Suprapubic skin (tissue), 4 donors: ENCODE measurements around the gene A3GALT2. TPM values are rescaled to one million over a fixed set of nuclear protein-coding genes. Genes with fewer than 3 reads are reported as not detected.

Experiments used
- DNase-seq, 2 donors: peaks; one replicate each; pipeline ENCODE4 v3.0.0-alpha.2; 2019; ENCODE audit warnings: low spot score in 2 of 2
- H3K27ac ChIP-seq: fragments of 200-600 bp; sonication (generic); one replicate; pipeline ENCODE4 v1.5.1; 2019
- H3K27me3 ChIP-seq: fragments of 200-600 bp; sonication (generic); one replicate; pipeline ENCODE4 v1.5.1; 2019
- H3K36me3 ChIP-seq: fragments of 200-600 bp; sonication (generic); one replicate; pipeline ENCODE4 v1.5.1; 2019
- H3K4me1 ChIP-seq: fragments of 200-600 bp; sonication (generic); one replicate; pipeline ENCODE4 v1.5.1; 2019
- H3K4me3 ChIP-seq: fragments of 200-600 bp; sonication (generic); one replicate; pipeline ENCODE4 v1.5.1; 2019; ENCODE audit warnings: mild to moderate bottlenecking
- H3K9me3 ChIP-seq: fragments of 200-600 bp; sonication (generic); one replicate; pipeline ENCODE4 v1.5.1; 2019
- EP300 ChIP-seq: sonication (generic); formaldehyde crosslinking; IDR thresholded peaks from one replicate; pipeline ENCODE4 v1.6.1; 2017; ENCODE audit warnings: antibody characterized with exemption
- POLR2A ChIP-seq, 2 donors: fragments of 450-650 bp; IDR thresholded peaks; one replicate each; pipeline ENCODE4 v1.6.1; 2017; ENCODE audit warnings: antibody characterized with exemption in 2 of 2, mild to moderate bottlenecking in 2 of 2, moderate library complexity in 2 of 2
- POLR2AphosphoS5 ChIP-seq, 3 donors: sonication (generic); formaldehyde crosslinking; IDR thresholded peaks; one replicate each; pipeline ENCODE4 v1.6.1; 2017; ENCODE audit warnings: antibody characterized with exemption in 3 of 3
- WGBS: methylation state at CpG from one replicate; pipeline ENCODE4 v1.1.5; 2018; 5-methylcytosine and 5-hydroxymethylcytosine counted together
- total RNA-seq, 4 donors: library from RNA; depleted of rRNA; stranded (reverse); fragments of >200 nt; gene quantifications; one replicate each; pipeline ENCODE4 v1.1.0, GENCODE V29; 2016
- TF ChIP-seq, protein P1 (sequence below), 2 donors: fragments of 200-600 bp in 1 of 2; fragments of 450-650 bp in 1 of 2; sonication (generic) in 1 of 2; IDR thresholded peaks; one replicate each; pipeline ENCODE4 v1.5.1; 2016 to 2019; ENCODE audit warnings: antibody characterized with exemption in 2 of 2, mild to moderate bottlenecking in 1 of 2, moderate library complexity in 1 of 2

Gene A3GALT2
- total RNA-seq, 4 donors from 2014 or later, result not detected

DNA sequence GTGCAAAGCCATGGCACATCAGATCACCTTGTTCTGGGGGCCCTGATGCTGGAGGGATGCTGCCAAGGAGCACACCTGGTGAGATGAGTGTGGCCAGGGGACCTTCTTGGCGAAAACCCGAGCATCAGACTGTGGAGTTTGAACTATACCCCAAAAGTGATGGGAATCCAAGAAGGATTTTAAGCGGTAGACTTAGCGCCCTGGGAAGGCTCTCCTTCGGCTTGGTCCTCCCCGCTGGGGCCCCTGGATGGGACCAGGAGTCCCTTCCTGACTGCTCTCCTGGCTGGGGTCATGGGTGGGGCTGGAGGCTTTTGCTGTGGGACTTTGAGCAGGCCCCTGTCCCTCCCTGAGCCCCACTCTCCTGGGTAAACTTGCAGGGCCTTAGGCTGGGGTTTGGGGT, 54.1 kb downstream of the A3GALT2 start:
- Histone ChIP-seq H3K36me3 (peaks cover 13% of the 10 kb centered on the region), H3K4me1 (peaks cover 45% of the 10 kb centered on the region), H3K27me3 (no peaks in the 10 kb centered on the region), H3K9me3 (no peaks in the 10 kb centered on the region), H3K27ac (no peak overlapping the region), H3K4me3 (no peak overlapping the region)
- TF ChIP-seq EP300 (no peak), POLR2AphosphoS5 (IDR thresholded peaks at IDR 0.05) (no peak), POLR2A (IDR thresholded peaks at IDR 0.05) (no peak)
- TF ChIP-seq, protein P1, sequence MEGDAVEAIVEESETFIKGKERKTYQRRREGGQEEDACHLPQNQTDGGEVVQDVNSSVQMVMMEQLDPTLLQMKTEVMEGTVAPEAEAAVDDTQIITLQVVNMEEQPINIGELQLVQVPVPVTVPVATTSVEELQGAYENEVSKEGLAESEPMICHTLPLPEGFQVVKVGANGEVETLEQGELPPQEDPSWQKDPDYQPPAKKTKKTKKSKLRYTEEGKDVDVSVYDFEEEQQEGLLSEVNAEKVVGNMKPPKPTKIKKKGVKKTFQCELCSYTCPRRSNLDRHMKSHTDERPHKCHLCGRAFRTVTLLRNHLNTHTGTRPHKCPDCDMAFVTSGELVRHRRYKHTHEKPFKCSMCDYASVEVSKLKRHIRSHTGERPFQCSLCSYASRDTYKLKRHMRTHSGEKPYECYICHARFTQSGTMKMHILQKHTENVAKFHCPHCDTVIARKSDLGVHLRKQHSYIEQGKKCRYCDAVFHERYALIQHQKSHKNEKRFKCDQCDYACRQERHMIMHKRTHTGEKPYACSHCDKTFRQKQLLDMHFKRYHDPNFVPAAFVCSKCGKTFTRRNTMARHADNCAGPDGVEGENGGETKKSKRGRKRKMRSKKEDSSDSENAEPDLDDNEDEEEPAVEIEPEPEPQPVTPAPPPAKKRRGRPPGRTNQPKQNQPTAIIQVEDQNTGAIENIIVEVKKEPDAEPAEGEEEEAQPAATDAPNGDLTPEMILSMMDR (IDR thresholded peaks at IDR 0.05), result no peak
- WGBS, result 87% methylated on average over 5 of the region's 6 CpGs
- no peak for DNase-seq

DNA sequence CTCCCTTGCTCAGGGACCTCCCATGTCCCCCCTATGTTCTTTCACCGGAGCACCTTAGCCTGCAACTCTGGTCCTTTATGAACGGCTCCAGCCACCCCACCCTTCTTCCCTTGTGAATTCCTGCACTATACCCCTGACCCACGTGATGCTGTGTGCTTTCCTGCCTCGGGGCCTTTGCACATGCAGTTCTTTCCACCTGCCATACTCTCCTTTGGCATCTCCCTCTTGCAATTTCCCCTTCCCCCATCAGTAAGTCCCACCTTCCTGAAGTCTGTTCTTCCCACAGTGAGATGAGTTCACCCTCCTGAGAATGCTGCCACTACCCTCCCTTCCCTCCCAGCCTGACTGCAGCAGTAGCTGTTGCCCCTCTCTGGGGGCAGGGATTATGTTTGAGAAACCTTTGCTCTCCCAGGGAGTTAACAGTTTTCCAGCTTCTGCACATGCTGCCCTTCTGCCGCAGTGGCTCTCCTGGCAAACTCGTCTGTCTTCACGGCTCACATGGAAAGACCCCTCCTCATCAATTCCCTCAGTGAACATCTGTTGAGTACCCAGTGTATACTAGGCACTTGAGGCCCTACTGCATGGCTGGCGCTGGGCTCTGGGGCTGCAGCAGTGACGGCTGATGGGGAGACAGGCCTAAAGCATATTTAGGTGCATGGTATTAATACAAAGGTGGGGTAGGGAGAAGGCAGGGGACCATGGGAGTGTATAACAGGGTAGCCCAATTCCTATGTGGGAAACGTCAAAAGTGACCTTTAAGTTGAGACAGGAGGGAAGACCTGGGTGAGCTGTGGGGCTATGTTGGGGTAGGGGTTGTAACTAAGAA, 54.9 kb downstream of the A3GALT2 start:
- peaks cover 9% of the 10 kb centered on the region for H3K36me3 ChIP-seq
- no peaks in the 10 kb centered on the region for H3K27me3 ChIP-seq
- 83% methylated on average over 10 of the region's 10 CpGs for WGBS
- TF ChIP-seq, protein P1 (IDR thresholded peaks at IDR 0.05), result no peak
- no peak for TF ChIP-seq POLR2A (IDR thresholded peaks at IDR 0.05)
- no peak for TF ChIP-seq POLR2AphosphoS5 (IDR thresholded peaks at IDR 0.05)
- TF ChIP-seq EP300, result no peak
- H3K27ac ChIP-seq, result no peak overlapping the region
- H3K4me1 ChIP-seq, result peaks cover 48% of the 10 kb centered on the region
- no peak for DNase-seq
- H3K9me3 ChIP-seq, result no peaks in the 10 kb centered on the region
- H3K4me3 ChIP-seq, result no peak overlapping the region

DNA sequence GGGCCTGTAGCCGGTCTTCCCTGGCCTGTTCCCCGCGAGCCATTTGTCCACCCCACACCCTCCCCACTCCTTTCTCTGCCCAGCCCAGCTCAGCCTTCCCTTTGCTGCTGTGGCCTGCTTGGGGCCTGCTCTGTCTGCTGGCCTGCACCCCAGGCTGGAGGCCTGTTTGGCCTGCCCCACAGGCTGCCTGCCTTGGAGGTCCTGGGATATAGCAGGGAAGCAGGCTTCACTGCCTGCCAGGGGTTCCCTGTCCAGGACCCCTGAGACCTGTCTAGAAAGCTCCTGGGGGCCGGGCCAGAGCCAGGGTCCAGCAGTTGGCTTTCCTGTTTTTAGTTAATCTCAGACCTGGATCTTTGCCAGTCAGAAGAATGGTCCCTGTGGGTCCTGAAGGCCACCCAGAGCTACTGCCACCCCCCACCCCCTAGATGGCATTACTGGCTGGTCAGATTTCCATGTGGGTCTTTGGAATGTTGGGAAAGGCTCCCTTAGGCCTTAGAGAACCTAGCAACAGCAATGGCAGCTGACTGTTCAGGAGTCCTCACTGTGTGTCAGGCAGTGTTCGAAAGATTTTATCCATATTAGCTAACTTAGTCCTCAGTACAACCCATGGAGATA, 56.9 kb downstream of the A3GALT2 start:
- Histone ChIP-seq H3K4me1 (peaks cover 52% of the 10 kb centered on the region), H3K4me3 (no peak overlapping the region), H3K36me3 (peaks cover 6% of the 10 kb centered on the region), H3K9me3 (no peaks in the 10 kb centered on the region), H3K27ac (no peak overlapping the region), H3K27me3 (no peaks in the 10 kb centered on the region)
- DNase-seq, result no peak
- 94% methylated on average over 2 of the region's 5 CpGs for WGBS
- TF ChIP-seq, protein P1 (IDR thresholded peaks at IDR 0.05), result no peak
- TF ChIP-seq EP300 (no peak), POLR2AphosphoS5 (IDR thresholded peaks at IDR 0.05) (no peak), POLR2A (IDR thresholded peaks at IDR 0.05) (no peak)

DNA sequence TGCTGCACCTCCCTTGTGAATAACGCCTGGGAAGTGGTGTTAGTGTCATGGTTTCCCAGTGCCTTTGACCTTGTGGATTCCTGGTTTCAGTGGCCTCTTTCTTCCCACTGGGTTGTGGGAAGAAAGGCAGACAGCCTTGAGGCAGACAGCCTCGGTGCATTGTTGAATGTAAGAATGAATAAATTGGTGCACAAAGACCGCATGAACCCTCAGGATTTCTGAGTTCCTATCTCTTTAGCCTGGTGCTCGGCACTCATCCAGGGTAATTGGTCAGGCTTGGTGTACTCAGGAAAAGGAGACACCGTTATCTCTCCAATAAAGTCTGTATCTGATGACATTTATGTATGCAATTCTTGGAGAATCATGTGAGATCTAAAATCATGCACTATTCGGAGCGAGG, 59.6 kb downstream of the A3GALT2 start:
- no peak for DNase-seq
- no peak for TF ChIP-seq POLR2AphosphoS5 (IDR thresholded peaks at IDR 0.05)
- TF ChIP-seq, protein P1 (IDR thresholded peaks at IDR 0.05), result no peak
- TF ChIP-seq EP300, result no peak
- TF ChIP-seq POLR2A (IDR thresholded peaks at IDR 0.05), result no peak
- no peak overlapping the region for H3K4me3 ChIP-seq
- peaks cover 6% of the 10 kb centered on the region for H3K36me3 ChIP-seq
- no peaks in the 10 kb centered on the region for H3K27me3 ChIP-seq
- no peak overlapping the region for H3K27ac ChIP-seq
- WGBS, result 76% methylated on average over 7 of the region's 7 CpGs
- H3K9me3 ChIP-seq, result no peaks in the 10 kb centered on the region
- peaks cover 57% of the 10 kb centered on the region for H3K4me1 ChIP-seq

DNA sequence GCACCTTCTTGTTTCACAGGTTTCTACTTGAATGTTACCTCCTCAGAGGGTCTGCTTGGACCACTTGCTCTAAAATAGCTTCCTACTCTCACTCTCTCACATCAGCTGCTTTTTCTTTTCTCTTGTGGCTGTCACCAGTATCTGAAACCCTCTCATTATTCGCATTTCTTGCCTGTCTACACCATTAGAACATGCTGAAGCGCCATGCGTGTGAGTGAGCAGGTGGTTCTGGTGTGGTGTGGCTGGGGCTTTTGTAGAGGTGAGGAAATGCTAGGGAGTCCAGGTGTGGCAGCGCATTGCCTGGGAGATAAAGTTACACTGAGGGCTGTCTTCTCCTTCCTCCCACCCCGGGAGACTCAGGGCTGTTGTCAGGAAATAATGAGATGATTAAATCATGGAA, 60.5 kb downstream of the A3GALT2 start:
- Histone ChIP-seq H3K4me3 (no peak overlapping the region), H3K36me3 (peaks cover 6% of the 10 kb centered on the region), H3K9me3 (no peaks in the 10 kb centered on the region), H3K27me3 (no peaks in the 10 kb centered on the region), H3K27ac (no peak overlapping the region), H3K4me1 (peaks cover 61% of the 10 kb centered on the region)
- 68% methylated on average over 5 of the region's 5 CpGs for WGBS
- no peak for DNase-seq
- TF ChIP-seq POLR2A (IDR thresholded peaks at IDR 0.05) (no peak), EP300 (no peak), POLR2AphosphoS5 (IDR thresholded peaks at IDR 0.05) (no peak)
- TF ChIP-seq, protein P1 (IDR thresholded peaks at IDR 0.05), result no peak
